GM23338 (cell line): ENCODE results near the gene RPL7A.

ENCODE experiments used
- CREB1 ChIP-seq: fragments of 250-450 bp; sonication (Bioruptor Pico); IDR thresholded peaks from 2 replicates; pipeline ENCODE4 v1.5.0; 2020; ENCODE audit warnings: low read depth, mild to moderate bottlenecking, moderate library complexity
- CTCF ChIP-seq, 2 experiments: fragments of 200-600 bp in 1 of 2; sonication (generic) in 1 of 2; conservative IDR thresholded peaks; 2 replicates each; pipeline versions ENCODE4 v1.5.1 to v1.6.1; 2016 to 2017; ENCODE audit warnings: antibody characterized with exemption in 2 of 2, low read depth in 2 of 2, mild to moderate bottlenecking in 2 of 2, moderate library complexity in 1 of 2
- ETS1 ChIP-seq: IDR thresholded peaks from 2 replicates; pipeline ENCODE4 v1.6.1; 2016; ENCODE audit warnings: antibody characterized with exemption
- EZH2 ChIP-seq: fragments of 200-600 bp; sonication (generic); IDR thresholded peaks from one replicate; pipeline ENCODE4 v1.8.0; 2017; ENCODE audit warnings: antibody characterized with exemption, mild to moderate bottlenecking, low read depth; ENCODE audit not compliant: unreplicated experiment
- EZH2phosphoT487 ChIP-seq: fragments of 200-600 bp; sonication (generic); IDR thresholded peaks from one replicate; pipeline ENCODE4 v1.8.1; 2018; ENCODE audit warnings: antibody characterized with exemption; ENCODE audit not compliant: unreplicated experiment
- JUNB ChIP-seq: IDR thresholded peaks from one replicate; pipeline ENCODE4 v1.6.1; 2016; ENCODE audit warnings: antibody characterized with exemption; ENCODE audit not compliant: unreplicated experiment
- NANOG ChIP-seq: IDR thresholded peaks from 2 replicates; pipeline ENCODE4 v1.6.1; 2016; ENCODE audit warnings: antibody characterized with exemption, borderline replicate concordance
- POLR2AphosphoS5 ChIP-seq: IDR thresholded peaks from 2 replicates; pipeline ENCODE4 v1.6.1; 2016; ENCODE audit warnings: antibody characterized with exemption, low read depth
- REST ChIP-seq: IDR thresholded peaks from one replicate; pipeline ENCODE4 v1.6.1; 2018; ENCODE audit warnings: antibody characterized with exemption; ENCODE audit not compliant: unreplicated experiment
- STAT1 ChIP-seq: IDR thresholded peaks from one replicate; pipeline ENCODE4 v1.6.1; 2016; ENCODE audit warnings: antibody characterized with exemption; ENCODE audit not compliant: unreplicated experiment
- ZNF114 ChIP-seq: fragments of 250-450 bp; sonication (Bioruptor Pico); IDR thresholded peaks from 2 replicates; pipeline ENCODE4 v1.5.0; 2020; ENCODE audit warnings: mild to moderate bottlenecking, moderate library complexity
- ZNF331 ChIP-seq: fragments of 250-450 bp; sonication (Bioruptor Pico); IDR thresholded peaks from 2 replicates; pipeline ENCODE4 v1.5.0; 2020; ENCODE audit warnings: low read depth, mild to moderate bottlenecking, moderate library complexity

GRCh38 chr9:133305731-133306130 lies 42.3 kb upstream of the RPL7A start:
- TF ChIP-seq ZNF331 (no peak), CTCF (conservative IDR thresholded peaks at IDR 0.05; ENCODE audit: low read depth in 2 of 2) (no peak), EZH2 (no peak), EZH2phosphoT487 (no peak), POLR2AphosphoS5 (no peak), NANOG (no peak), REST (no peak), CREB1 (CRISPR knock-in tag) (no peak), JUNB (no peak), ZNF114 (CRISPR knock-in tag) (no peak), ETS1 (no peak), STAT1 (no peak)
